ENCODE data around the gene DMPK.

DMPK gene

GRCh38 chr19:45793178-45793564 is 10.9 kb upstream of the DMPK start:
- DNase-seq (ENCODE audit: insufficient read length, low spot score) (no peak), FAIRE-seq (no peak)
- TF ChIP-seq CTCF (IDR thresholded peaks at IDR 0.05; ENCODE audit: insufficient read depth, missing control alignments): no peak

- peak; percentile 93 for DNase-seq (ENCODE audit: insufficient read length, low spot score)
- peak; percentile 38 for FAIRE-seq
- no peak for TF ChIP-seq CTCF (IDR thresholded peaks at IDR 0.05; ENCODE audit: insufficient read depth, missing control alignments)
These were observed 10.3 kb upstream of the DMPK start, which contains the start of gene DMWD for GRCh38 chr19:45792470-45793177. Gene DMWD (minus strand): TSS chr19:45792845. CDS start chr19:45792756, 89 bp downstream.

DNA sequence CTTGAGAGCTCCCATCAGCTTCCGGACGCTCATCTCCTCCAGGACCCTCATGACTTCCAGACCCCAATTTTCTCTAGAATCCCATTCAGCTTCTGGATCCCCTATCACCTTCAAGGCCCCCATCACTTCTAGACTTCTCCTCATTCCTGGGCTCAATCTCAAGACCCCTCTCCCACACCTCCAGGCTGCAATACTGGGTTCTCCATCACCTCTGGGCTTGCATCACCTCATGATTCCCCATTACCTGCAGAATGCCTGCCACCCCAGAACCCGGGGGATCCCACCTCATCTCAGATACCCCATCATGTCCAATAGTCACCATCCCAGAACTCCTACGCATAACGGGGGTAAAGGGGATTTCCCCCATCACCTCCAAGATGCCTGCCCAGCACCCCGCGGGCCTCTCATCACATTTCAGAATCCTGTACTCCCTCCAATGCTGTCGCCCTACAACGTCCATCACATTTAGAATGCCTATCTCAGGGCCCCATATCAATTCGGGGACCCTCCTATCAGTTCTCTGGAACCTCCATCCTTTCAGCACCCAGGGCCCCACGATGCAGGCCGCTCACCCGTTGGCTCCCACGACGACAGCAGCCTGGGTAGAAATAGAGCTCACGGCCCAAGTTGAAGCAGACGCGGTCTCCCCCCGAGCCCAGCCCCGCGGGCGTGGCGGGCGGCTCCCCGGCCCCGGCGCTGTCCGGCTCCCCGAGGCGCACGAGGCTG is 9.6 kb upstream of the DMPK start:
- TF ChIP-seq CTCF (IDR thresholded peaks at IDR 0.05; ENCODE audit: insufficient read depth, missing control alignments): no peak
- no peak for DNase-seq (ENCODE audit: insufficient read length, low spot score)
- FAIRE-seq: no peak

DNA sequence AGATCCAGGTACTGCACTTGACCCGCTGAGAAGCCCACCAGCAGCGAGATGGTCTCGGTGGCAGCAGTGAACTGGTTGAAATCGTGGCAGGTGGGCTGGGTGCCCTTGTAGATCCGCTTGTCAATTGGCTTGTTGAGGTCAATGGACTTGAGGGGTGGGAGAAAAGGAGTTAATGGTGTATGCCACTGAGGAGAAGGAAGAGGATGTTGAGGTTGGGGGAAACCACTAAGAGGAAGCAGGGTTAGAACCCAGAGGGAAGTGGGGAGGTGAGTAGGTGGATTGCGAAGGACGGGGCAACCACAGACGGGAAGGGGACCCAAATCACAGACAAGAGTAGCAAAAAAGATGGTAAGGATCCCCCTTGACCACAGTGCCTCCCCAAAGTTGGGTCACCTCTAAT is 8.7 kb upstream of the DMPK start:
- FAIRE-seq (no peak), DNase-seq (ENCODE audit: insufficient read length, low spot score) (no peak)
- TF ChIP-seq CTCF (IDR thresholded peaks at IDR 0.05; ENCODE audit: insufficient read depth, missing control alignments): no peak

GRCh38 chr19:45789035-45789786 is 6.9 kb upstream of the DMPK start:
- FAIRE-seq: no peak
- no peak for DNase-seq (ENCODE audit: insufficient read length, low spot score)
- no peak for TF ChIP-seq CTCF (IDR thresholded peaks at IDR 0.05; ENCODE audit: insufficient read depth, missing control alignments)

- TF ChIP-seq CTCF (IDR thresholded peaks at IDR 0.05; ENCODE audit: insufficient read depth, missing control alignments): no peak
- FAIRE-seq (no peak), DNase-seq (ENCODE audit: insufficient read length, low spot score) (no peak)
These were observed 4.2 kb upstream of the DMPK start for GRCh38 chr19:45786533-45786894.

Data from D721Med (cell line).